ENCODE measurements around the gene OOSP1.
A peak's percentile ranks its signal among the peaks of the same experiment; 100 is the strongest.
"Not testable (repeated sequence)": the region's sequence is repeated elsewhere in the genome, so short reads cannot be mapped to it uniquely, and the experiment has no call there.

The OOSP1 gene

DNA sequence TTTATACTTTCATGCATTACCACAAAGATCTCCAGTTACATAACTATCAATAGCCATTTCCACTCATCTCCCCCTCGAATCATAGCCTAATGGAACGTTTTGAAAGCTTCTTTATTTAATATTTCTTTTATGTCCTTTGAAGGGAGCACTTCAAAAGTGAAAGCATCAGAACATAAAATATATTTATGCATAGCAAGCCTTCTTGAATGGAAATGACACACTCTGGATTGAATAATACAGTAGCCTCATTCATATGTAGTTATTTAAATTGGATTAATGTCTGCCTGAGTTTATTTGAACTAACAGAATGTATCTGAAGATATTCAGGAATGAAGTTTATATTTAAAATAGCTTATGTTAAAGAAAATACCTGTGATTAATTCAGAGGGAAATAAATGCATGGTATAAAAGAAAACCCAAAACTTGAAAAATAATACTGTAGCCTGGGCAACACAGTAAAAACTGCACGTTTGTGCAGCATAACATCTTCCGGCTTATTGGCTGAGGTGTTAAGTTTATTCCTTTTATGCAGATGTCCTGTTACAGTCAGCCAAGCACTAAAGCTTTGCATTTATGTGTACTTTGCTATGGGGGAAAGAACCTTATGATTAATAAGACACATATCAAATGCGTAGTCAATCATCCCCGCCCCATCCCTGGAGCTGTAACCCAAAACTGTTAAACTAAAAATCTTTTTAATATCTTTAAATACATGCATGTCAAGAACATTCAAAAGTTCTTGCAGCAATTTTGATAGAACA lies 37.7 kb upstream of the OOSP1 start:
- no peak for DNase-seq (ENCODE audit: low spot score)
- in situ Hi-C loops (cut with MboI; ENCODE audit: low pct_unique_long_range_greater_than_20kb, low sequenced_read_pairs, unreplicated experiment): no loop called here
- TF ChIP-seq, protein P1, sequence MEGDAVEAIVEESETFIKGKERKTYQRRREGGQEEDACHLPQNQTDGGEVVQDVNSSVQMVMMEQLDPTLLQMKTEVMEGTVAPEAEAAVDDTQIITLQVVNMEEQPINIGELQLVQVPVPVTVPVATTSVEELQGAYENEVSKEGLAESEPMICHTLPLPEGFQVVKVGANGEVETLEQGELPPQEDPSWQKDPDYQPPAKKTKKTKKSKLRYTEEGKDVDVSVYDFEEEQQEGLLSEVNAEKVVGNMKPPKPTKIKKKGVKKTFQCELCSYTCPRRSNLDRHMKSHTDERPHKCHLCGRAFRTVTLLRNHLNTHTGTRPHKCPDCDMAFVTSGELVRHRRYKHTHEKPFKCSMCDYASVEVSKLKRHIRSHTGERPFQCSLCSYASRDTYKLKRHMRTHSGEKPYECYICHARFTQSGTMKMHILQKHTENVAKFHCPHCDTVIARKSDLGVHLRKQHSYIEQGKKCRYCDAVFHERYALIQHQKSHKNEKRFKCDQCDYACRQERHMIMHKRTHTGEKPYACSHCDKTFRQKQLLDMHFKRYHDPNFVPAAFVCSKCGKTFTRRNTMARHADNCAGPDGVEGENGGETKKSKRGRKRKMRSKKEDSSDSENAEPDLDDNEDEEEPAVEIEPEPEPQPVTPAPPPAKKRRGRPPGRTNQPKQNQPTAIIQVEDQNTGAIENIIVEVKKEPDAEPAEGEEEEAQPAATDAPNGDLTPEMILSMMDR (IDR thresholded peaks at IDR 0.05; ENCODE audit: extremely low read depth, insufficient read depth, missing control alignments): no peak

DNA sequence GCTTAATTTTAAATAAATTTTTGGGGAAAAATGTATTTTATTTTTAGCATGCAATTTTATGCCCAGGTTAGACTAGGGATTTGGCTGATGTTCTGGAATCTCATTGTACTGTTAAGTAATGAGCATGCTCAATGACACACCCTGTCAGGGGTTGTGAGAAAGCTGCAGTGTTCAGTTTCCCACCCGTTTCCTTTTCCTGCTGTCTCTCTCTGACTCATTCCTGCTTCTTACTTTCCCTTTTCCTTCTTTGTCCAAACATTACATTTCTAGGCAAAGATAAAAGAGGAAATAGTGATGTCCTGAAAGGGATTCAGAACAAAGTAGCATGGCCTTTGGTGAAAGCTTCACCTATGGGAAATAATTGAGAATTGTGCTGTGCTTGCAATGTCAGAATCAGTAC lies 36.9 kb upstream of the OOSP1 start:
- TF ChIP-seq, protein P1 (IDR thresholded peaks at IDR 0.05; ENCODE audit: extremely low read depth, insufficient read depth, missing control alignments): no peak

DNA sequence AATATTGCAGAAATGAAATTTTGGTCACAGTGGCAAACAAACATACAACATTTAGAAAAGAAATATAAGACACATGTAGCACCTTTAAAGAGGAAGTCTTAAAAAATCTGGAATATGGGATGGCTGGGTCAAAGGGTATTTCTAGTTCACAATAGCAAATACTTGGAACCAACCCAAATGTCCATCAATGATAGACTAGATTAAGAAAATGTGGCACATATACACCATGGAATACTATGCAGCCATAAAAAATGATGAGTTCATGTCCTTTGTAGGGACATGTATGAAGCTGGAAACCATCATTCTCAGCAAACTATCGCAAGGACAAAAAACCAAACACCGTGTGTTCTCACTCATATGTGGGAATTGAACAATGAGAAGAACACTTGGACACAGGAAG lies 34.7 kb upstream of the OOSP1 start:
- DNase-seq (ENCODE audit: low spot score); in situ Hi-C loops (cut with MboI; ENCODE audit: low pct_unique_long_range_greater_than_20kb, low sequenced_read_pairs, unreplicated experiment): not testable (repeated sequence)

More for the DNA sequence above, 36.9 kb upstream of the OOSP1 start:
- in situ Hi-C loops (cut with MboI; ENCODE audit: low pct_unique_long_range_greater_than_20kb, low sequenced_read_pairs, unreplicated experiment): no loop called here
- no peak for DNase-seq (ENCODE audit: low spot score)

DNA sequence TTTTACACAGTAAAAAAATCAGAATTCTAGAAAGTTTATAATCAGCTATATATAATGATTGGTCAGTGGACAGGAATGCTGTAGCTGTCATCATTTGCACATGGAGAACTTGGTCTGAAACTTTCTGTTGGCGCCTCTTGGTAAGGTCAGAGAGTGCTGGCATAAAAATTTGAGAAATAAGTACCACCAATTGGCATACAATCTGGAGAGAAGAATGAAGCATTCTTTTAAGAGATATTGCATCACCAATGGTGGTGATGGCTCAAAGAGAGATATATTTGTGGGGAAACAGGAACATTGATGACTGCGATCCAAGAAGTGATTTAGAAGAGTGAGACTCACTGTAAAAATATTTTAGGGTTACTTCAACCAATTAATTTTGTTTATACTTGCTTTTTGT lies 19.8 kb upstream of the OOSP1 start:
- DNase-seq (ENCODE audit: low spot score): no peak
- in situ Hi-C loops (cut with MboI; ENCODE audit: low pct_unique_long_range_greater_than_20kb, low sequenced_read_pairs, unreplicated experiment): no loop called here
- TF ChIP-seq, protein P1 (IDR thresholded peaks at IDR 0.05; ENCODE audit: extremely low read depth, insufficient read depth, missing control alignments): no peak

DNA sequence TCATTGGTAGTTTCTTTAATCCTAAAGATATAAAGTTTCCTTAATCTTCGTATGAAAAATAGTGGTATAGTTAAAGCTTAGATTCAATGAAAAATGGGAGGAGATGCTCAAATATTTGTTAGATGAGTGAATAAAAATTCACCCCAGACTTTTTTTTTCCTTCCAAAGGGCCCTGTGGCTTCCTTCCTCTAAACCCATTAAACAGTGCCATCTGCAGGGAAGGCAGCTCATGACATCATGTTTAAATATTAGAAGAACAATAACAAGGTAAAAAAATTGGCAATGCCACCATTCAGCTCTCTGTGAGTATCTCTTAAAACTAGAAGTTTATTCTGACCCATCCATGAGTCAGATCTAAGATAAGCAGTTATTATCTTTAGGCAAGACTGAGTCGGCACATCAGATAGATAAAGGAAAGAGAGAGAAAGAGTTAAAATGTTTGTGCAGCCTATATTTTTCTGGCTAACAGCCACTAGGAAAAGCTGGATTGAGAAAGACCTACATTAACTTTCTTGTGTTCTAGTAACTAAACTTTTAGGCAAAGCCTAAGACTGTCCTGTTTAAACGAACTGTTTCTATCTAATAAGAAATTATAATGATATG lies 19.1 kb upstream of the OOSP1 start:
- peak; percentile 36 for DNase-seq (ENCODE audit: low spot score)
- in situ Hi-C loops (cut with MboI; ENCODE audit: low pct_unique_long_range_greater_than_20kb, low sequenced_read_pairs, unreplicated experiment): no loop called here
- TF ChIP-seq, protein P1 (IDR thresholded peaks at IDR 0.05; ENCODE audit: extremely low read depth, insufficient read depth, missing control alignments): peak; percentile 53

DNA sequence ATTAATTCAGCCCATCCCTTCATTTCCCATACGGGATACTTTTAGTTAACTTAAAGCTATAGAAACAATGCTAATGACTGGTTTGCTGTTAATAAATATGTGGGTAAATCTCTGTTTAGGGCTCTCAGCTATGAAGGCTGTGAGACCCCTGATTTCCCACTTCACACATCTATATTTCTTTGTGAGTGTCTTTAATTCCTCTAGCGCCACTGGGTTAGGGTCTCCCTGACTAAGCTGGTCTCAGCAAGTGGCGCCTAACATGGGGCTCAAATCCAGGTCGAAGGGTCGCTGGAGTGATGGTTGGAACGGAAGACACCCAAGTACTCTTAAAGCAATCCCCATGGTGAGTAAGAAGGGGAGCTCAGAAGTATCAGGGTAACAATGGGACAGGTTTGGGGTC lies 14.4 kb upstream of the OOSP1 start:
- DNase-seq (ENCODE audit: low spot score): no peak
- in situ Hi-C loops (cut with MboI; ENCODE audit: low pct_unique_long_range_greater_than_20kb, low sequenced_read_pairs, unreplicated experiment): no loop called here
- TF ChIP-seq, protein P1 (IDR thresholded peaks at IDR 0.05; ENCODE audit: extremely low read depth, insufficient read depth, missing control alignments): no peak

DNA sequence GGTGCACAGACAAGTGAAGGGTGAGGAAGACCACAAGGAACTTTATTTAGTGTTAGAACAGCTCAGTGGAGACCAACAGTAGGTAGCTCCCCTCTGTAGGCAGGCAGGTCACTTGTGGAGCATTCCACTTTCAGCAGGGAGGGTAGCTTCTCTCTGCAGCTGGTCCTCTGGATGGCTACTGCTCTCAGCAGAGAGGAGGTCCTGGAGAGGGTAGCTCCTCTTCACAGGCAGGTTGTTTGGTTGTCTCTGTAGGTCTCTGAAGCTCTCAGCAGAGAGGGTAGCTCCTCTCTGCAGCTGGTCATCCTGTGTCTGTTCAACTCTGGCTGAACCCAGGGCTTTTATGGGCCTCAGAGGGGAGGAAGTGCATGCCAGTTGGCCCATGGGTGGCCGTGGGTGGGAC lies 6.5 kb upstream of the OOSP1 start:
- TF ChIP-seq, protein P1 (IDR thresholded peaks at IDR 0.05; ENCODE audit: extremely low read depth, insufficient read depth, missing control alignments): no peak
- DNase-seq (ENCODE audit: low spot score): no peak
- in situ Hi-C loops (cut with MboI; ENCODE audit: low pct_unique_long_range_greater_than_20kb, low sequenced_read_pairs, unreplicated experiment): no loop called here
